GM18526 (cell line): Measurements from ENCODE around the gene PALD1.

Experiments used
- POLR2A ChIP-seq: IDR thresholded peaks from 3 replicates; pipeline ENCODE4 v1.6.1; 2011; ENCODE audit not compliant: insufficient read length; ENCODE audit errors: extremely low read depth

The PALD1 gene

DNA sequence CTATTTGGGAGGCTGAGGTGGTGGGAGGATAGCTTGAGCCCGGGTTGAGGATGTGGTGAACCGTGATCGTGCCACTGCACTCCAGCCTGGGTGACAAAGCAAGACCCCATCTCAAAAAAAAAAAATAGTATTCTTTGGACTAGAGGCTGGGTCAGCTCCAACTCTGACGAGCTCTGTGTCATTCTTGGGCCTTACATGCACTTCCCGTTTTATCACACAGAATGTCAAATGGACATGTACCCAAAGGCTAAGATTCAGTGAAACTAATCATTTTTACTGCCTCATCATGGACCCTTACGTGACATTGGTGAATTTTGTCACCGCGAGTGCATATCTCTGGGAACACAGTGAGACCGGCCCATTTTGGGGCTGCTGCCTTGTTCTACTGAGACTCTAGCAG, 27.3 kb downstream of the PALD1 start:
- TF ChIP-seq POLR2A = no peak

- TF ChIP-seq POLR2A = no peak
Observed at GRCh38 chr10:70507966-70508365, 29.4 kb downstream of the PALD1 start.

GRCh38 chr10:70508912-70509756, 30.6 kb downstream of the PALD1 start:
- TF ChIP-seq POLR2A = no peak

GRCh38 chr10:70509757-70510147, 31.2 kb downstream of the PALD1 start:
- TF ChIP-seq POLR2A = no peak

DNA sequence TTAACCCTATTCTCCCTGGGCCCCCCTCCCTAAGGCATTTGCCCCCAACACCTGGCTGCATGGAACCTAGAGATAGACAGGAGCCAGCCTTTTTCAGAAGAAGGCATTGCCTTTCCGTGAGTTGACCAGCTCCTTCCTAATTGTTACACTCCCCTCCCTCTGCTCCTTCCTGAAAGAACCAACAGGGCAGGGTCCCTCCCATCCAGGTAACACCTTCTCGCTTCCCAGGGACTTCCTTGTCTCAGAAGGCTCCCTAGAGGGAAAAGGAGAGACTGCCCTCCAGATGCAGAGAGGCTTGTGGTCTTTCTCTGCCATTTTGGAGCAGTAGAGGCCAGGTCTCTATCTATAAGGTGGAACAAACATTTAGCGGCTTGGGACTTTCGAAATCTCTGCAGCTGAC, 31.9 kb downstream of the PALD1 start:
- TF ChIP-seq POLR2A = no peak

DNA sequence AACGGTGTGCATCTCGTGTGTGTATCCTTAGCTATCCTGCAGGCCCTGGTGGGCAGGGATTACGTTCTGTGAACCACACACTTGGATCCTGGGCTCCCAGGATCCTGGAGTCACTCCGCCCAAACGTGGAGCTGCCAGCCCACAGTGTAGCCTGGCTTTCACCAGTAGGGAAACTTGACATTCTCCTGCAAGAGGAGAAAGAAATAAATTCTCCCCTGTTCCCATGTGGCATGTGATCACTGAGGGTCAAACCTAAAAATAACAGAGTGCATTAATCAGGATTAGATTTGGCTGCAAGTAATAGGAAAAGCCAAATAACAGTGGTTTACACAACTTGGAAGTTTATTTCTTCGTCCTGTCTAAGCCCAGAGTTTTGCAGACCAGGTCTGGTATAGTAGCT, 32.3 kb downstream of the PALD1 start:
- no peak for TF ChIP-seq POLR2A

- TF ChIP-seq POLR2A = no peak
Observed at GRCh38 chr10:70512149-70512639, 33.6 kb downstream of the PALD1 start.

- TF ChIP-seq POLR2A = no peak
Observed at GRCh38 chr10:70513848-70514309, 35.3 kb downstream of the PALD1 start.

DNA sequence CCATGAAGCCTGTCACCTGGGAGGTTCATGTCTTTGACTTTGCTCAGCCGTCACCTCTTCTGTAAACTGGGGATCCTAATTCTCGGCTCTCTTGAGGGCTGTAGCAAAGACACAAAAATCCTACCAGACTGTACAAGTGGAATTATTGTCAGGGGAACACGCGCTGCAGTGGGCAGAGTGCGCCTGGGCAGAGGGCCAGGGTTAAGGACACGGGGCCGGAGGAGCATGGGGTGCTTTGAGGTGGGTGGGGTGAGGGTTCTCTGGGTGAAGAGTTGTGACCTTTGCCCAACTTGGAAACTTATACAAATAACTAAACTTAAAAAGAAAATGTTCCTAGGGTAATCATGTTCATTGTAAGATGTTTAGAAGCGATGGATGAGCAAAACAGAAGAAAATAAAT, 36.0 kb downstream of the PALD1 start:
- no peak for TF ChIP-seq POLR2A

DNA sequence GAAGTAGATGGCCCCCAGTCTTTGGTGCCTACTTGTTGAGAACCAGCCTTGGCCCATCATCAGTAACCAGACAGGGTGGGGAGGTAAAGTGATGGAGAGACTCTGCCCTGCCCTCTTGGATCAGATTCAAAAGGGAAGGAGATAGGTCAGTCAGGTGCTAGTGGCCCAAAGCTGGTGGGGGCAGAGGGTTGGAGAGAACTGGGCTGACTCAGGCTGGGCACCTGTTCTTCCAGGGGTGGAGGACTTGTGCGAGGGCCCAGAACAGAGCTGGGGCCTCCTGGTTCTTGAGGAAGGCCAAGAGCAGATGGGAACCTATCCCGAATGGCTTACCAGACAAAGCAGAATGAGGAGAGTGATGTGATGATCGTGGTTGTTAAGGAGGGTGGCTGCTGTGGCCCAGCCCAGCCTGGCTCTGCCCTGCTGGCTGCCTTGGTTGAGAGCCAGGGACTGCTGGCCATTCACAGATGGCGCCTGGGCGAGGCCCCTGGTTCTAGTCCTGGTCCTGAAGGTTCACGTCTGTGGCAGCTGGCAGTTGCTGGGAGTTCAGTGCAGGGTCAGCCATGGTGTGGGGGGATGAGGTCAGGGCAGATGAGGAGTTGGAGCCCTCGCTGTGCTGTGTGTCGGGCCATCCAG, 36.6 kb downstream of the PALD1 start:
- no peak for TF ChIP-seq POLR2A

DNA sequence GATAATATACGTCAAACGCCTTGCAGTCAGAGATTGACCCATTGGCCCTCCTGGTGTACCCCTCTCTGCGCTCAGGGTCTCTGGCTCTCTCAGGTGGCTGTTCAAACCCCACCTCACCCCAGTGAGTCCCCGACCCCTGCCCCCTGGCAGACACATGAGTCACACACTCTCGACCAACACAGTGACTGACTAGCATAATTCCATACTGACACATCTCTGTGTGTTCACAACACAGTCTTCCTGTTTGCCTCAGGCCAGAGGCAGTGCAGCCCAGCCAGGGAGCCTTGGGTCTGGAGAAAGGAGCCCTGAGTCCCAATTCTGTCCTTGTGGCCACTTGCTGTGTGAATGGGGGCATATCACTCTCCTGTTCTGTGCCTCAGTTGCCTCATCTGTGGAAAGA, 40.1 kb downstream of the PALD1 start:
- TF ChIP-seq POLR2A = no peak

GRCh38 chr10:70523057-70523456, 44.5 kb downstream of the PALD1 start:
- TF ChIP-seq POLR2A = no peak

DNA sequence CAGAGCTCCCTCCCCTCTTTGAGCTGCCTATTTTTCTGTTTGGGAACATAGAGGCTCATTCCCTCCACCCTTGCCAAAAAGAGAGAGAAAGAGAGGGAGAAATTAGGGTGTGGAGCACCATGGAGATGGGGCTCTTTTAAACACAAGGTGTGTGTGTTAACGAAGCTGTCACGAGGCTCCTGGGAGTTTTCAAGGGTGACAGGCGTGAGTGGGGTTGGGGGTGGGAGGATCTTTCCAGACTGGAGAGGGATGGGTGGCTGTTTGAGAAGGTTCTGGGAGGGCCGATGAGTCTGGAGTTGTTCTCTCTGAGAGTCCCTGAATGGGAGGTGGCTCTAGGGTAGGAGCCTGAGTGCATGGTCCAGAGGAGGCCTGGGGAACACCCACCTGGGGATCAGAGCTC, 45.0 kb downstream of the PALD1 start:
- TF ChIP-seq POLR2A = no peak

DNA sequence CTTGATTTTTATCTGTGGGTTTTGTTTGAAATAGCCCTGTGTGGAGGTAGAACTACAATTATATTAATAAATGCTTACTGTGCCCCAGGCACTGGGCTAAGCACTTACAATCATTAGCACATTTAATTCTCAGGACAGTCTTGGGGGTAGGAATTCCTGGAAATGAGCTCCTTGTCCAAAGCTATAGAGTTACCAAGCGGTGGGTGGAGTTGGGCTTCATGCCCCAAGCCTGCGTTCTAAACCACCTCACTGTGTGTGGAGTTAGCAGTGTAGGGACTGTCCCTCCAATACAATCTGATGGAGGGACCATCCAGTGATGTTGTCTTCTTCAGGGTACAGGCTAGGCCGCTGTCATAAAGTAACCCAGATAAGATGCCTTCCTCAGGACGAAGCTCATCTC, 49.7 kb downstream of the PALD1 start:
- TF ChIP-seq POLR2A = no peak

- no peak for TF ChIP-seq POLR2A
Observed at GRCh38 chr10:70528741-70529362, 50.3 kb downstream of the PALD1 start.

GRCh38 chr10:70529848-70530247, 51.3 kb downstream of the PALD1 start:
- no peak for TF ChIP-seq POLR2A
